Type B pancreatic cell (in vitro differentiated cells): ENCODE data around the gene P3H1. TPM values are rescaled to one million over a fixed set of nuclear protein-coding genes. Genes with fewer than 3 reads are reported as not detected.

Source experiments
- DNase-seq: peaks from one replicate; pipeline ENCODE4 v3.0.0; 2021; ENCODE audit warnings: mixed read lengths; ENCODE audit not compliant: unreplicated experiment; ENCODE audit errors: extremely low spot score
- H3K27ac Mint-ChIP-seq: 2 replicates; pipeline ENCODE4 v1.8.0; 2021; ENCODE audit warnings: mild to moderate bottlenecking, mixed read lengths
- H3K27me3 Mint-ChIP-seq: 2 replicates; pipeline ENCODE4 v1.8.0; 2021; ENCODE audit warnings: mixed read lengths
- H3K36me3 Mint-ChIP-seq: 2 replicates; pipeline ENCODE4 v1.8.0; 2021; ENCODE audit warnings: mixed read lengths
- H3K4me1 Mint-ChIP-seq: one replicate; pipeline ENCODE4 v1.8.0; 2021; ENCODE audit warnings: mixed read lengths; ENCODE audit not compliant: unreplicated experiment
- H3K4me3 Mint-ChIP-seq: 2 replicates; pipeline ENCODE4 v1.8.0; 2021; ENCODE audit warnings: mild to moderate bottlenecking, mixed read lengths
- H3K9me3 Mint-ChIP-seq: 2 replicates; pipeline ENCODE4 v1.8.0; 2021; ENCODE audit warnings: mixed read lengths
- total RNA-seq: library from RNA; stranded (reverse); gene quantifications from 2 replicates; pipeline ENCODE4 v1.2.1, GENCODE V29; 2021; ENCODE audit warnings: low replicate concordance
- TF ChIP-seq, protein P1 (sequence below): fragments of 200-600 bp; sonication (generic); conservative IDR thresholded peaks from 2 replicates; pipeline ENCODE4 v1.5.0; 2021; ENCODE audit warnings: antibody characterized with exemption, mild to moderate bottlenecking

P3H1 gene
- total RNA-seq, 1 donor from 2014 or later = 77.2 TPM

GRCh38 chr1:42806171-42806570 lies 39.3 kb upstream of the P3H1 start:
- DNase-seq = no peak
- Mint-ChIP-seq H3K4me3 (no peak overlapping the region), H3K27me3 (no peaks in the 10 kb centered on the region), H3K9me3 (no peaks in the 10 kb centered on the region), H3K4me1 (no peaks in the 10 kb centered on the region), H3K27ac (no peak overlapping the region), H3K36me3 (peaks cover 22% of the 10 kb centered on the region)
- TF ChIP-seq, protein P1, sequence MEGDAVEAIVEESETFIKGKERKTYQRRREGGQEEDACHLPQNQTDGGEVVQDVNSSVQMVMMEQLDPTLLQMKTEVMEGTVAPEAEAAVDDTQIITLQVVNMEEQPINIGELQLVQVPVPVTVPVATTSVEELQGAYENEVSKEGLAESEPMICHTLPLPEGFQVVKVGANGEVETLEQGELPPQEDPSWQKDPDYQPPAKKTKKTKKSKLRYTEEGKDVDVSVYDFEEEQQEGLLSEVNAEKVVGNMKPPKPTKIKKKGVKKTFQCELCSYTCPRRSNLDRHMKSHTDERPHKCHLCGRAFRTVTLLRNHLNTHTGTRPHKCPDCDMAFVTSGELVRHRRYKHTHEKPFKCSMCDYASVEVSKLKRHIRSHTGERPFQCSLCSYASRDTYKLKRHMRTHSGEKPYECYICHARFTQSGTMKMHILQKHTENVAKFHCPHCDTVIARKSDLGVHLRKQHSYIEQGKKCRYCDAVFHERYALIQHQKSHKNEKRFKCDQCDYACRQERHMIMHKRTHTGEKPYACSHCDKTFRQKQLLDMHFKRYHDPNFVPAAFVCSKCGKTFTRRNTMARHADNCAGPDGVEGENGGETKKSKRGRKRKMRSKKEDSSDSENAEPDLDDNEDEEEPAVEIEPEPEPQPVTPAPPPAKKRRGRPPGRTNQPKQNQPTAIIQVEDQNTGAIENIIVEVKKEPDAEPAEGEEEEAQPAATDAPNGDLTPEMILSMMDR = no peak

GRCh38 chr1:42801832-42802473 lies 35.1 kb upstream of the P3H1 start:
- no peaks in the 10 kb centered on the region for H3K9me3 Mint-ChIP-seq
- no peak for DNase-seq
- TF ChIP-seq, protein P1 = no peak
- H3K4me1 Mint-ChIP-seq = no peaks in the 10 kb centered on the region
- H3K4me3 Mint-ChIP-seq = no peak overlapping the region
- H3K27me3 Mint-ChIP-seq = no peaks in the 10 kb centered on the region
- H3K27ac Mint-ChIP-seq = no peak overlapping the region
- H3K36me3 Mint-ChIP-seq = peaks cover 13% of the 10 kb centered on the region

DNA sequence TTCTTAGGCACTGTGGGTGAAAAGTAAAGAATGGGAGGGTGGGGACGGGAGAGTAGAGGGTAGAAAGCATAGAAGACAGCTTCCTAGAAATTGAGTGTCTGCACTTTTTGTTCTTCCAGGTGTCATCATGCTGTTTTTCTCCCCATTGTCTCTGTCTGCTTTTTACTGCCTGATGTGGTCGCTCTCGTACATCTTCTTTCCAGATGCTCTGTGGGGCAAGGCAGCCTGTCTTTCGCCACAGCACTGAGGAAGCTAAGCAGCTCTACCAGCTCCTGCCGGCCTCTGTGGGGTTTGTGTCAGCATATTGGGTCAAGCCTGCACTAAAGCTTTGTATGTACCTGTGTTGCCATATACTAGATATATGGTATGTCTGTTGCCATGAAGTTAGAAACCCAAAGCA lies 31.2 kb upstream of the P3H1 start:
- Mint-ChIP-seq H3K9me3 (no peaks in the 10 kb centered on the region), H3K27ac (no peak overlapping the region), H3K27me3 (peaks cover 5% of the 10 kb centered on the region), H3K4me1 (no peaks in the 10 kb centered on the region), H3K4me3 (no peak overlapping the region), H3K36me3 (no peaks in the 10 kb centered on the region)
- no peak for DNase-seq
- TF ChIP-seq, protein P1 = no peak

DNA sequence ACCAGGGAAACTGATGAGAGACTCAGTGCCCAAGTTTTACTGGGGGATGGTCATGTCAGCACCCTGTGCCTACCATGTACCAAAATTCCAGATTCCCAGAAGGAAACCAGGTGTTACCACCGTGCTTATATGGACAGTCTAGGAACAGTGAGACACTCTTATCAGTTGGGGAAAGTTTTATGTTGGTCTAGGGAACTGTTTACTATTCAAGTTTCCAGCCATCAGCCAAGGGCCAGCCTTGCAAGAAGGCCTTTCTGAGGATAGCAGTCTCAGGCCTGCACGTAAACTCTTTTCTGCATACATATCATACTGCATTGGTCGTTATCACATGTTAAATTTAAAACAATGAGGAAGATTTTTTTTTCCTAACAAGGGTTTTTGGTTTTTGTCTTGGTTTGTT lies 30.6 kb upstream of the P3H1 start:
- H3K36me3 Mint-ChIP-seq = no peaks in the 10 kb centered on the region
- H3K4me3 Mint-ChIP-seq = no peak overlapping the region
- no peaks in the 10 kb centered on the region for H3K4me1 Mint-ChIP-seq
- H3K9me3 Mint-ChIP-seq = no peaks in the 10 kb centered on the region
- no peak overlapping the region for H3K27ac Mint-ChIP-seq
- TF ChIP-seq, protein P1 = no peak
- no peak for DNase-seq
- peaks cover 5% of the 10 kb centered on the region for H3K27me3 Mint-ChIP-seq

DNA sequence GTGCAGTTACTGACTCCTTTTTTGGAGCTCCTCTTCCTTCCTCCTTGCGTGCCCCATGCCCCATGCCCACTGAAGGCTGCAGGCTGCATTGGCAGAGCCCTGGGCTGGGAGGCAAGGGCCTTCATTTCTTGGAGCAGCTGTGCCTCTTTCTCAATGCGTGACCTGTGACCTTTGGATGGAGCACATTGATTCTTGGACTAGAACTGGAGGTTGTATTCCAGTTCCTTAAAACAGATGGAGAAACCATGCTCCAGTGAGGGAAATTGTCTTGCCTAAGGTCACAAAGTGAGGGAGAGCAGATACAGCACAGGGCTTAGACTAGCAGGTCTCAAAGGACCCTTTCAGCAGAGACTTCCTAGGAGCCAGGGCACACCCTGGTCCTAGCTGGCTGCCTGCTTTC lies 27.0 kb upstream of the P3H1 start:
- H3K27me3 Mint-ChIP-seq = peaks cover 5% of the 10 kb centered on the region
- H3K4me1 Mint-ChIP-seq = no peaks in the 10 kb centered on the region
- H3K4me3 Mint-ChIP-seq = no peak overlapping the region
- no peaks in the 10 kb centered on the region for H3K9me3 Mint-ChIP-seq
- H3K36me3 Mint-ChIP-seq = no peaks in the 10 kb centered on the region
- H3K27ac Mint-ChIP-seq = no peak overlapping the region
- DNase-seq = no peak
- TF ChIP-seq, protein P1 = no peak

GRCh38 chr1:42788021-42788420 lies 21.2 kb upstream of the P3H1 start:
- Mint-ChIP-seq H3K36me3 (peaks cover 4% of the 10 kb centered on the region), H3K27ac (no peak overlapping the region), H3K9me3 (no peaks in the 10 kb centered on the region), H3K27me3 (no peaks in the 10 kb centered on the region), H3K4me3 (no peak overlapping the region), H3K4me1 (no peaks in the 10 kb centered on the region)
- TF ChIP-seq, protein P1 = no peak
- no peak for DNase-seq
